GM12891 (cell line): ENCODE measurements around the gene SWI5.

Experiments
- PAX5 ChIP-seq: IDR thresholded peaks from 2 replicates; pipeline ENCODE4 v1.6.1; 2011; ENCODE audit warnings: low read length, moderate library complexity, mild to moderate bottlenecking; ENCODE audit not compliant: insufficient read depth, severe bottlenecking
- POLR2A ChIP-seq: IDR thresholded peaks from 2 replicates; pipeline ENCODE4 v1.6.1; 2011; ENCODE audit warnings: low read depth, low read length, control low read depth
- POLR2AphosphoS5 ChIP-seq: IDR thresholded peaks from 2 replicates; pipeline ENCODE4 v1.6.1; 2011; ENCODE audit warnings: low read depth, low read length, control low read depth
- POU2F2 ChIP-seq: IDR thresholded peaks from 2 replicates; pipeline ENCODE4 v1.6.1; 2011; ENCODE audit warnings: low read depth, mild to moderate bottlenecking, control low read depth, low read length, moderate library complexity
- SPI1 ChIP-seq: IDR thresholded peaks from 2 replicates; pipeline ENCODE4 v1.6.1; 2011; ENCODE audit warnings: low read depth, low read length, control low read depth
- TAF1 ChIP-seq: IDR thresholded peaks from 2 replicates; pipeline ENCODE4 v1.6.1; 2011; ENCODE audit warnings: low read depth, low read length, control low read depth

GRCh38 chr9:128249558-128249907 lies 26.5 kb upstream of the SWI5 start:
- no peak for TF ChIP-seq POLR2A
- TF ChIP-seq PAX5: no peak
- no peak for TF ChIP-seq TAF1
- no peak for TF ChIP-seq POLR2AphosphoS5
- no peak for TF ChIP-seq SPI1
- no peak for TF ChIP-seq POU2F2
